ENCODE results near the gene SEMA6B. TPM values are rescaled to one million over a fixed set of nuclear protein-coding genes. Genes with fewer than 3 reads are reported as not detected.
A peak's percentile ranks its signal among the peaks of the same experiment; 100 is the strongest.

SEMA6B gene
- total and polyA plus RNA-seq, 8 donors = 1.2 to 6.7 (median 2.0) TPM; not detected in 1

DNA sequence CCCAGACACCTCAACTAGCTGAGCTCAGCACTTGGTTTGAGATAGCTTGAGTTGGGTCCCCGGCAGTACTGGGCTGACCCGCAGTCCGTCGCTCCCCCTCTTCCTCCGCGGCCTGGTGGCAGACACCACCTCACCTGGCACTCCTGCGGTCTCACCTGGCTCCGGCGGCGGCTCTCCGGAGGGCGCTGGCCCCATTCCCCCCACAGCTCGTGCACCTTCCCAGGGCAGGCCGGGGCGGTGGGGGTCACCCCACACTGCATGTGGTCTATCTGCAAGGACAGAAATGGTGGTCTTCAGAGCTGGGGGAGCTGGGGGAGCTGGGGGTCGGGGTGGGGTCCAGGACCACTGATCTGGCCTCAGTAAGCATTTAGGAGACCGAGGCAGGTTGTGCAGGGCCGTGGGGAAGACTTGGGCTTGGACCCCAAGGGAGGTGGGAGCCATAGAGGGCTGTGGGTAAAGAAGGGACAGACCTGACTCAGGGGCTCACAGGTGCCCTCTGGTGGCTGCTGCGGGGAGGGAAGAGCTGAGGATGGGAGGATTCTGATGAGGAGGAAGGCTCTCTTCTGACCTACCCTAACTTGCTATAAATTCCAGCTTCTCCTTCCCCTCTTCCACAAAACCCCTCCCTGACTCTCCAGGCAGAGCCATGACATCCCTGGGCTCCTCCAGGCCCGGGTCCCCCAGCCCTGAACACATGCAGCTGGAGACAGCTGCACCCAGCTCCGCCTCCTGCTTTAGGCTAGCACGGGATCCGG, 34.5 kb downstream of the SEMA6B start:
- intact Hi-C loops (cut with DNase I; ENCODE audit: low total_unique reads) = no loop called here
- no peak overlapping the region for H3K4me3 ChIP-seq
- H3K4me1 ChIP-seq = peaks cover 0 to 7% (median 3%) of the 10 kb centered on the region in 4 donors
- no peak overlapping the region for H3K27ac ChIP-seq
- TF ChIP-seq, protein P1, sequence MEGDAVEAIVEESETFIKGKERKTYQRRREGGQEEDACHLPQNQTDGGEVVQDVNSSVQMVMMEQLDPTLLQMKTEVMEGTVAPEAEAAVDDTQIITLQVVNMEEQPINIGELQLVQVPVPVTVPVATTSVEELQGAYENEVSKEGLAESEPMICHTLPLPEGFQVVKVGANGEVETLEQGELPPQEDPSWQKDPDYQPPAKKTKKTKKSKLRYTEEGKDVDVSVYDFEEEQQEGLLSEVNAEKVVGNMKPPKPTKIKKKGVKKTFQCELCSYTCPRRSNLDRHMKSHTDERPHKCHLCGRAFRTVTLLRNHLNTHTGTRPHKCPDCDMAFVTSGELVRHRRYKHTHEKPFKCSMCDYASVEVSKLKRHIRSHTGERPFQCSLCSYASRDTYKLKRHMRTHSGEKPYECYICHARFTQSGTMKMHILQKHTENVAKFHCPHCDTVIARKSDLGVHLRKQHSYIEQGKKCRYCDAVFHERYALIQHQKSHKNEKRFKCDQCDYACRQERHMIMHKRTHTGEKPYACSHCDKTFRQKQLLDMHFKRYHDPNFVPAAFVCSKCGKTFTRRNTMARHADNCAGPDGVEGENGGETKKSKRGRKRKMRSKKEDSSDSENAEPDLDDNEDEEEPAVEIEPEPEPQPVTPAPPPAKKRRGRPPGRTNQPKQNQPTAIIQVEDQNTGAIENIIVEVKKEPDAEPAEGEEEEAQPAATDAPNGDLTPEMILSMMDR (IDR thresholded peaks at IDR 0.05) = peak in 5 of 7 experiments; percentile 19 to 65 (median 60)
- TF ChIP-seq POLR2A (IDR thresholded peaks at IDR 0.05) (no peak), EP300 (IDR thresholded peaks at IDR 0.05) (no peak), POLR2AphosphoS5 (IDR thresholded peaks at IDR 0.05) (no peak)
- WGBS, 5 donors = 71 to 78% (median 73%) methylated on average over 14 to 23 of the region's 23 CpGs
- no peaks in the 10 kb centered on the region for H3K9me3 ChIP-seq
- peaks cover 0 to 6% (median 0%) of the 10 kb centered on the region in 3 donors for H3K27me3 ChIP-seq
- peak; percentile 63 to 67 for DNase-seq
- H3K36me3 ChIP-seq = peaks cover 0 to 5% (median 0%) of the 10 kb centered on the region in 4 donors

DNA sequence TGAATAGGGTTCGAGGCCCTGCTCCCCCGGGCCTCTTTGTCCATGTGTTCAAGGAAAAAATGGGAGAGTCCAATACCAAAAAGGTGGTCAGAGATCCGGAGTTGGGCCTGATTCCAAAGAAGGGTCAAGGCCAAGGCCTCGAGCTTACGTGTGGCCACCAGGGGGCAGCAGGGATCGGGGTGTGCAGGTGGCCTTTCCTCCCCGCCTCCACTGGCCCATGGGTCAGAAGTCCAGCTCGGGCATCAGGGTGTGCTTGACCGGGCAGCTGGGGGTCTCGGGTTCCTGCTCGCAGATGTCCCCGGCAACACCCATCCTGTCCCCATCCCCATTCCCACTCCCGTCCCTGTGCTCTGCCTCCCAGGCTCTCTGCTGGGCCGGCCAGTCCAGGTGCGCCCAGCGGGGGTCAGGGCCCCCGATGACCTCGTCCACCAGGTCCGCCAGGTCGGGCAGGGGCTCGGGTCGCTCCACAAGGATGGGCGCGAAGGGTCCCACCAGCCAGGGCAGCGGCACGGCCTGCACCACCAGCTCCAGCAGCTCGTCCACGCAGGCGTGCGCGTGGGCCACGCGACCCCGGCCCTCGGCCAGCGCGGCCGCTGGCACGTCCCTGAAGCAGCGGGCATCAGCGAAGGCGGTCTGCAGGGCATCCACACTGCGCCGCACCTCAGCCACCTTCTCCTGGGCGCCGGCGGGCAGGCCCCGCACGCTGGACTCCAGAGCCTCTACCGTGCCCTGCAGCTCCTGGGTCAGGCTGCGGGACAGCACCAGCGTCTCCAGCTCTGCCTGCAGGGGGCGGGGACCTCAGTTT, 36.0 kb downstream of the SEMA6B start:
- Histone ChIP-seq H3K27ac (no peak overlapping the region), H3K27me3 (peaks cover 0 to 5% (median 0%) of the 10 kb centered on the region in 3 donors), H3K4me1 (peaks cover 8 to 21% (median 15%) of the 10 kb centered on the region in 4 donors), H3K36me3 (no peaks in the 10 kb centered on the region), H3K4me3 (no peak overlapping the region), H3K9me3 (no peaks in the 10 kb centered on the region)
- 31 to 77% (median 73%) methylated on average over 2 to 53 of the region's 53 CpGs for WGBS, 5 donors
- intact Hi-C loops (cut with DNase I; ENCODE audit: low total_unique reads) = no loop called here
- no peak for TF ChIP-seq POLR2AphosphoS5 (IDR thresholded peaks at IDR 0.05)
- TF ChIP-seq EP300 (IDR thresholded peaks at IDR 0.05) = no peak
- TF ChIP-seq, protein P1 (IDR thresholded peaks at IDR 0.05) = peak in 5 of 7 experiments; percentile 22 to 64 (median 46)
- peak; percentile 55 to 69 for DNase-seq

DNA sequence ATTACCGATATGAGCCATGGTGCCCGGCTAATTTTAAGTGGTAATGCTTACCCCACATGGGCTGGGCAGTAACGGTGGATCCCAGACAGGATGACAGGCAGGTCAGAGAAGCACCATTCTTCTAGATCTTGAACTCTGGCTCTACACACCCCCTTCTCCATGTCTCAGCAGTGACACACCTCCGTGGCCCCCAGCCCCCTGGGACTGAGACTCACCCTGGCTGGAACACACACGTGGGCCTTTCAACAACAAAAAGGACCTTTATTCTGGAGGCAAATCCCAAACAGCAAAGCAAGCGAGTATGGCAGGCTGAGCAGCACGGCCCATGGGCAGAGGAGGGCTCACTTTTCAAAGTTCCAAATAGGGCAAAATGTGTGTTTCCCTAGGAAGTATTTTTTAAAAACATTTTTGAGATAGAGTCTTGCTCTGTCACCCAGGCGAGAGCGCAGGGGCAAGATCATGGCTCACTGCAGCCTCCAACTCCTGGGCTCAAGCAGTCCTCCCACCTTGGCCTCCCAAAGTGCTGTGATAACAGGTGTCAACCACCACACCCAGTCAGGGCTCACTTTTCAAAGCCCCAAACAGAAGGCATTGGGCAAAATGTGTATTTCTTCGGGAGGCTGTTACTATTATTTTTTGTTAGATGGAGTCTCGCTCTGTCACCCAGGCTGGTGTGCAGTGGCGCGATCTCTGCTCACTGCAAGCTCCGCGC, 37.0 kb downstream of the SEMA6B start:
- peaks cover 0 to 5% (median 0%) of the 10 kb centered on the region in 3 donors for H3K27me3 ChIP-seq
- WGBS, 5 donors = 88 to 95% (median 91%) methylated on average over 13 to 15 of the region's 15 CpGs
- TF ChIP-seq POLR2AphosphoS5 (IDR thresholded peaks at IDR 0.05) (no peak), POLR2A (IDR thresholded peaks at IDR 0.05) (no peak), EP300 (IDR thresholded peaks at IDR 0.05) (no peak)
- TF ChIP-seq, protein P1 (IDR thresholded peaks at IDR 0.05) = no peak

DNA sequence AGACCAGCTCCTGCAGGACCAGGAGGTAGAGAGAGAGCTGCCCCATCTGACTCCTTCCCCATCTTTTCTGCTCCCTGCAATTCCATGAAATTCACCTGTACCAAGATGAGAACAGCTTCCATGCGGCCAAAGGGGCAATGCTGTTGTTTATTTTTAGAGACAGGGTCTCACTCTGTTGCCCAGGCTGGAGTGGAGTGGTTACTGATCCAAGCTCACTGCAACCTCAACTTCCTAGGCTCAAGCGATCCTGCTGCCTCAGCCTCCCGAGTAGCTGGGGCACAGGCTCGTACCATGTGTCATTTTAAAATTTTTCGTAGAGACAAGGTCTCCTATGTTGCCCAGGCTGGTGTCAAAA, 37.6 kb downstream of the SEMA6B start:
- peak overlapping the region in 1 of 5 donors; percentile 89 for H3K27ac ChIP-seq
- H3K9me3 ChIP-seq = no peaks in the 10 kb centered on the region
- no peaks in the 10 kb centered on the region for H3K36me3 ChIP-seq
- 87 to 93% (median 91%) methylated on average over 5 of the region's 5 CpGs for WGBS, 5 donors
- H3K27me3 ChIP-seq = peaks cover 0 to 10% (median 0%) of the 10 kb centered on the region in 3 donors
- DNase-seq = no peak
- intact Hi-C loops (cut with DNase I; ENCODE audit: low total_unique reads) = no loop called here
- no peak overlapping the region for H3K4me3 ChIP-seq
- peaks cover 13 to 32% (median 24%) of the 10 kb centered on the region in 4 donors for H3K4me1 ChIP-seq
- TF ChIP-seq EP300 (IDR thresholded peaks at IDR 0.05) = no peak
- TF ChIP-seq POLR2A (IDR thresholded peaks at IDR 0.05) = no peak
- TF ChIP-seq POLR2AphosphoS5 (IDR thresholded peaks at IDR 0.05) = no peak
- TF ChIP-seq, protein P1 (IDR thresholded peaks at IDR 0.05) = no peak

More for the DNA sequence above, 37.0 kb downstream of the SEMA6B start:
- H3K27ac ChIP-seq = no peak overlapping the region
- H3K4me3 ChIP-seq = no peak overlapping the region
- no peak for DNase-seq
- intact Hi-C loops (cut with DNase I; ENCODE audit: low total_unique reads) = no loop called here
- no peaks in the 10 kb centered on the region for H3K36me3 ChIP-seq
- peaks cover 13 to 30% (median 23%) of the 10 kb centered on the region in 4 donors for H3K4me1 ChIP-seq
- no peaks in the 10 kb centered on the region for H3K9me3 ChIP-seq

Data from stomach (tissue), 9 donors.